Transverse colon (tissue), 4 donors: ENCODE data around the gene TBC1D17. TPM values are rescaled to one million over a fixed set of nuclear protein-coding genes. Genes with fewer than 3 reads are reported as not detected.

Experiments
- DNase-seq: peaks from one replicate; pipeline ENCODE4 v3.0.0-alpha.2; 2019
- H3K27ac ChIP-seq, 4 donors: fragments of 200-600 bp; sonication (generic); 2 replicates each; pipeline ENCODE4 v1.5.1; 2016 to 2018; ENCODE audit warnings: inconsistent platforms in 4 of 4
- H3K27me3 ChIP-seq: fragments of 200-600 bp; sonication (generic); 2 replicates; pipeline ENCODE4 v1.5.1; 2017; ENCODE audit warnings: inconsistent platforms
- H3K36me3 ChIP-seq, 4 donors: fragments of 200-600 bp; sonication (generic); 2 replicates each; pipeline ENCODE4 v1.5.1; 2017 to 2019; ENCODE audit warnings: inconsistent platforms in 4 of 4
- H3K4me1 ChIP-seq, 4 donors: fragments of 200-600 bp; sonication (generic); 2 replicates each; pipeline ENCODE4 v1.5.1; 2017 to 2020; ENCODE audit warnings: inconsistent platforms in 4 of 4
- H3K4me3 ChIP-seq, 4 donors: fragments of 200-600 bp; sonication (generic); 1 replicate in 1 of 4; 2 replicates in 3 of 4; pipeline versions ENCODE4 v1.5.1 to v1.6.1; 2017 to 2019; ENCODE audit warnings: inconsistent platforms in 4 of 4
- H3K9me3 ChIP-seq, 2 donors: fragments of 200-600 bp; sonication (generic); 2 replicates each; pipeline ENCODE4 v1.5.1; 2017 to 2019; ENCODE audit warnings: inconsistent platforms in 2 of 2
- CTCF ChIP-seq, 5 experiments: fragments of 200-600 bp in 3 of 5; fragments of 450-650 bp in 2 of 5; sonication (generic) in 3 of 5; IDR thresholded peaks; 1 replicate in 2 of 5; 2 replicates in 3 of 5; pipeline ENCODE4 v1.5.1; 2016 to 2017; ENCODE audit warnings: antibody characterized with exemption in 5 of 5, inconsistent platforms in 3 of 5, mild to moderate bottlenecking in 2 of 5, moderate library complexity in 1 of 5
- EP300 ChIP-seq: sonication (generic); formaldehyde crosslinking; IDR thresholded peaks from one replicate; pipeline ENCODE4 v1.6.1; 2017; ENCODE audit warnings: antibody characterized with exemption, low read depth
- POLR2A ChIP-seq: fragments of 450-650 bp; IDR thresholded peaks from one replicate; pipeline ENCODE4 v1.6.1; 2016; ENCODE audit warnings: antibody characterized with exemption, mild to moderate bottlenecking, moderate library complexity
- POLR2AphosphoS5 ChIP-seq, 3 donors: sonication (generic); formaldehyde crosslinking; IDR thresholded peaks; one replicate each; pipeline ENCODE4 v1.6.1; 2016; ENCODE audit warnings: antibody characterized with exemption in 3 of 3
- WGBS, 2 donors: methylation state at CpG; one replicate each; pipeline ENCODE4 v1.1.5; 2018; ENCODE audit warnings: low coverage in 1 of 2; 5-methylcytosine and 5-hydroxymethylcytosine counted together
- in situ Hi-C, 4 donors: fragments of 200-750 bp; cut with MboI; loops; one replicate each; pipeline versions ENCODE4 v1.15.0 to v1.15.1; 2017; ENCODE audit warnings: low sequenced_read_pairs in 3 of 4, low pct_ligation_motif_present in 1 of 4, low pct_unique_long_range_greater_than_20kb in 1 of 4
- intact Hi-C: fragments of 100-400 bp; cut with DNase I; formaldehyde crosslinking; loops from one replicate; pipeline ENCODE4 v1.15.1; 2023; ENCODE audit warnings: low total_unique reads
- total RNA-seq, 4 donors: library from RNA; depleted of rRNA; stranded (reverse); fragments of >200 nt; gene quantifications; one replicate each; pipeline ENCODE4 v1.1.0, GENCODE V29; 2016

The TBC1D17 gene
- total RNA-seq, 4 donors from 2014 or later = 26.4 to 80.8 (median 47.9) TPM

DNA sequence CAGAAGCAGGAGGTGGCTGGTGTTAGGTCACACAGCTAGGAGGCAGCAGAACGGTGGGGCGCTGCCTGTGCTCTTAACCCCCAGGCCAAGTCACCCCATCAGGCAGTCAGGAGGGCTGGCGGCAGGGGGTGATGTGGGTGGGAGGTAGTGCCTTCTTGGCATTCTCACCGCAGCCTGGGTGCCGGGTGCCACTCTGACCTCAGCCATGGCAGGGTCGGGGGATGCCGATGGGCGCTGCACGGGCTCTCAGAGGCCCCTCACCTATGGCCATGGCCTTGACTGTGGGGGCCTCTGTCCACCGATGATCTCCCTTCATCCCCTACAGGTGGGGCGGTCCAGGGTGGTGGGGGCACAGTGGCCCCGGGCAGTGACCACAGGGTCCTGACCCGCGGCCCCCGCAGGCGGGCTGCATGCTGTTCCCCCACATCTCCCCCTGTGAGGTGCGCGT, 20.9 kb upstream of the TBC1D17 start:
- intact Hi-C loops (no loop called here), in situ Hi-C loops (loop anchor here in 1 of 4 donors (25.0 kb wide), 1 partner anchor 369 kb away; the partner anchor contains the start of genes RPL13A and RPS11)
- no peak for DNase-seq
- Histone ChIP-seq H3K4me3 (no peak overlapping the region), H3K27me3 (no peaks in the 10 kb centered on the region), H3K36me3 (peaks cover 0 to 11% (median 2%) of the 10 kb centered on the region in 4 donors), H3K27ac (no peak overlapping the region), H3K9me3 (no peaks in the 10 kb centered on the region), H3K4me1 (peaks cover 18 to 30% (median 24%) of the 10 kb centered on the region in 4 donors)
- WGBS, 2 donors = 87% methylated on average over 18 of the region's 18 CpGs; no CpG with 5 or more reads in 1 of the 2 donors
- TF ChIP-seq CTCF (IDR thresholded peaks at IDR 0.05) (no peak), POLR2AphosphoS5 (IDR thresholded peaks at IDR 0.05) (no peak), EP300 (no peak), POLR2A (no peak)

DNA sequence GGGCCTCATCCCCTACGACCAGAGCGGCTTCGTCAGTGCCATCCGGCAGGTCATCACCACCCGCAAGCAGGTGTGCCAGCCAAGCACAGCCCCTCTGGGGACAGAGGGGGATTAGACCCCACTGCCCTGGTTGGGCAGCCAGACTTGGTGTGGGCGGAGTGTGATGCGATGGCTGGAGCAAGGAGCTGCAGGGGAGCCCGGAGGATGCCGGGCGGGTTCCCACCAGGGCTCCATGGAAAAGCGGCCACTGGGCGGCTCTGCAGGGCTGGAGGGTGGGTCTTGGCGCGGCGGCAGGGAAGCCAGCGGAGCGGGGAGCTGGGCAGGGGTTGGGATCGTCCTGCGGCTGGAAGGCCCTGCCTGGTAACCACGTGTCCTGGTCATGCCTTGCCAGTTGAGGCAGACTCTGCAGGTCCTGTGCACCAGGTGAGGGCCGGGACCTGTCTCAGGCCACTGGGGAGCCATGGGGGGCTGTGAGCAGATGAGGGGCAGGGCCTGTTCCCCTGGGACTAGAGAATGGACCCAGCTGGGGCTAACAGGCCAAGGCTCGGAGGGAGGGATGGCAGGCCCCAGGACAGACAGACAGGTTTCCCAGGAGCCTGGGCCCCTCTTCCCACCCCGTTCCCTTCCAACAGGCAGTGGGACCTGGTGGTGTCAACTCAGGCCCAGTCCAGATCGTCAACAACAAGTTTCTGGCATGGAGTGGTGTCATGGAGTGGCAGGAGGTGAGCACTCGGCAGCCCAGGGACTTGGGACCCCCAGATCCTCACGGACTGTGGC, 20.3 kb upstream of the TBC1D17 start:
- in situ Hi-C loops (loop anchor here in 1 of 4 donors (25.0 kb wide), 1 partner anchor 370 kb away; the partner anchor contains the start of genes RPL13A and RPS11), intact Hi-C loops (no loop called here)
- Histone ChIP-seq H3K27me3 (no peaks in the 10 kb centered on the region), H3K27ac (no peak overlapping the region), H3K9me3 (no peaks in the 10 kb centered on the region), H3K36me3 (peaks cover 0 to 11% (median 2%) of the 10 kb centered on the region in 4 donors), H3K4me3 (no peak overlapping the region), H3K4me1 (peaks cover 14 to 25% (median 20%) of the 10 kb centered on the region in 4 donors)
- DNase-seq = no peak
- WGBS, 2 donors = 94% methylated on average over 26 of the region's 26 CpGs; no CpG with 5 or more reads in 1 of the 2 donors
- TF ChIP-seq EP300 (no peak), POLR2AphosphoS5 (IDR thresholded peaks at IDR 0.05) (peak in 1 of 3 donors; percentile 2)

DNA sequence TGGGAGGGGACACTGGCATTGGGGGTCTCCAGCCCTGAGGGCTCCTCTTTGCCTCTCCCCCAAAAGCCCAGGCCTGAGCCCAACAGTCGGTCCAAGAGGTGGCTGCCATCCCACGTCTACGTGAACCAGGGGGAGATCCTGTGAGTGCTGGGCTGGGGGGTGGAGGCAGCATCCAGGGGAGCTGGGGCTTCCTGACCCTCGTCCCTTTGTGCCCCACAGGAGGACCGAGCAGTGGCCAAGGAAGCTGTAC, 19.7 kb upstream of the TBC1D17 start:
- DNase-seq = no peak
- no peak for TF ChIP-seq EP300
- TF ChIP-seq POLR2AphosphoS5 (IDR thresholded peaks at IDR 0.05) = no peak
- no peak for TF ChIP-seq CTCF (IDR thresholded peaks at IDR 0.05)
- TF ChIP-seq POLR2A = no peak
- in situ Hi-C loops (loop anchor here in 1 of 4 donors (25.0 kb wide), 1 partner anchor 370 kb away; the partner anchor contains the start of genes RPL13A and RPS11), intact Hi-C loops (no loop called here)
- Histone ChIP-seq H3K9me3 (no peaks in the 10 kb centered on the region), H3K4me3 (no peak overlapping the region), H3K27ac (no peak overlapping the region), H3K27me3 (no peaks in the 10 kb centered on the region), H3K4me1 (peaks cover 9 to 20% (median 15%) of the 10 kb centered on the region in 4 donors), H3K36me3 (peaks cover 0 to 11% (median 2%) of the 10 kb centered on the region in 4 donors)
- WGBS, 2 donors = 67% methylated on average over 4 of the region's 5 CpGs; no CpG with 5 or more reads in 1 of the 2 donors

DNA sequence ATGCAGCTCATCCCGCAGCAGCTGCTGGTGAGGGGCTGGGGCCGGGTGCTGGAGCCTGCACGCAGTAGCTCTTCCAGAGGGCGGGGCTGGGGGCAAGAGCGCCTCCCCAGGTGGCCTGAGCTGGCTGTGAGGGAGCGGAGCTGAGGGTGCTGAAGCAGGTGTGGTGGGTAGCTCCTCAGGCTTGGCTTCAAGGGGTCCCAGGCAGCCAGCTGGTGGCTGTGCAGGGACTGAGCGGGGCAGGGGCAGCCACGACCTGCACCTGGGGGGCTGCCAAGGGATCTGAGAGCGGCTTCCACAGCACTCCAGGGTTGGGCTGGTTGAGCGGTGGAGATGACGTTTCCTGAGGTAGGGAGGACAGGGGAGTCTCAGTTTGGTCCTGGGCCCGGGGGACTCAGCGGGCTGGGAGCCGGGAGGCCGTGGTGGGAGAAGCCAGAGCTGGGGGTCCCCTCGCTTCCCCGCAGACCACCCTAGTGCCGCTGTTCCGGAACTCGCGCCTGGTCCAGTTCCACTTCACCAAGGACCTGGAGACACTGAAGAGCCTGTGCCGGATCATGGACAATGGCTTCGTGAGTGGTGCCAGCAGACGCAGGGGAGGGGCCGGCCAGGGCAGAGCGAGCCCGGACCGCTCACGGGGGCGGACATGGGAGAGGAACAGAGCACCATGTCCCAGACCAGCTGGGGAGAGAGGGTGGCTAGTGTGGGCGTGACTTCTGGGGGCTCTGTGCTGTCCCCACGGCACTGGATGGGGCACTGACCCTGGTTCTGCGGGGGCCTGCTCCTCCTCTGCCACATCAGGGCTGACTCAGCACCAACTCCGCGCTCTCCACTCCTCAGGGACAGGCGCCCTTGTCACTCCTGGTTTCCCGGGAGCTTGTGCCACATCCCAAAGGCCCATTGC, 19.2 kb upstream of the TBC1D17 start:
- Histone ChIP-seq H3K27me3 (no peaks in the 10 kb centered on the region), H3K36me3 (peaks cover 0 to 11% (median 2%) of the 10 kb centered on the region in 4 donors), H3K27ac (no peak overlapping the region), H3K9me3 (no peaks in the 10 kb centered on the region), H3K4me1 (peaks cover 7 to 19% (median 11%) of the 10 kb centered on the region in 4 donors), H3K4me3 (no peak overlapping the region)
- intact Hi-C loops = no loop called here
- in situ Hi-C loops = loop anchor here in 1 of 4 donors (25.0 kb wide), 1 partner anchor 371 kb away; the partner anchor contains the start of genes RPL13A and RPS11
- WGBS, 2 donors = 90% methylated on average over 37 of the region's 37 CpGs; no CpG with 5 or more reads in 1 of the 2 donors
- TF ChIP-seq EP300 (no peak), POLR2AphosphoS5 (IDR thresholded peaks at IDR 0.05) (no peak), POLR2A (no peak), CTCF (IDR thresholded peaks at IDR 0.05) (no peak)
- DNase-seq = no peak
